ENCODE results near the gene NBAS. TPM values are rescaled to one million over a fixed set of nuclear protein-coding genes. Genes with fewer than 3 reads are reported as not detected.

The NBAS gene
- total and polyA plus RNA-seq, 7 experiments from 2014 or later, result 18.6 to 41.6 (median 32.7) TPM

DNA sequence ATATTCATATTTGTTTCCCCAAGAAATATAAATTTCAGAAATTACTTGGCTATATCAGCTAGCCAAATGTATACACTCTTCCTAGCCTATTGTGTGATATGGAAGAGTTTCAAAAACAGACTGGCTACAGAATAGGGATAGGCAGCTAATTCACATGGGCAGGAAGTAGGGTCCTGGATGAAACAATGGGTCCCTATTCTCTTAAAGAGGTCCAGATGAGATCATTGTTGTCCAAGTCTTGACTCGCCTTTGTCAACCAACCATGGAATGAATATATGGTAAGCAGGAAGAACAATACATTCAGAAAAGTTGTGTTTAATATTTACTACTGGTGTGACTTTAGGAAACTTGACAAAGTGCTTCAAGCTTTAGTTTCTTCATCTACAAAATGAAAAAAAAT, 319.9 kb downstream of the NBAS start:
- Mint-ChIP-seq H3K9me3 (peaks cover 0 to 4% (median 0%) of the 10 kb centered on the region in 11 donors), H3K27me3 (no peaks in the 10 kb centered on the region), H3K36me3 (peaks cover 9 to 54% (median 30%) of the 10 kb centered on the region in 5 donors), H3K4me3 (no peak overlapping the region), H3K27ac (no peak overlapping the region), H3K4me1 (peaks cover 0 to 17% (median 6%) of the 10 kb centered on the region in 7 donors)
- no peaks in the 10 kb centered on the region for H3K4me1 ChIP-seq (ENCODE audit: control insufficient read depth in 2 of 2, insufficient read depth in 2 of 2, low read length in 2 of 2)
- no peak overlapping the region for H3K27ac ChIP-seq (ENCODE audit: low read depth, low read length)
- no peaks in the 10 kb centered on the region for H3K27me3 ChIP-seq (ENCODE audit: control insufficient read depth in 2 of 2, insufficient read depth in 2 of 2, low read length in 2 of 2)
- CTCF ChIA-PET, result no interaction called here
- POLR2A ChIA-PET, result no interaction called here
- no peak overlapping the region for H3K4me3 ChIP-seq (ENCODE audit: low read length)
- intact Hi-C loops (cut with micrococcal nuclease), result no loop called here
- DNase-seq, result no peak
- no peak for ATAC-seq
- no peaks in the 10 kb centered on the region for H3K9me3 ChIP-seq (ENCODE audit: control insufficient read depth in 2 of 3, low read length in 3 of 3)
- no peaks in the 10 kb centered on the region for H3K36me3 ChIP-seq (ENCODE audit: control insufficient read depth in 2 of 3, insufficient read depth in 3 of 3, low read length in 3 of 3)

DNA sequence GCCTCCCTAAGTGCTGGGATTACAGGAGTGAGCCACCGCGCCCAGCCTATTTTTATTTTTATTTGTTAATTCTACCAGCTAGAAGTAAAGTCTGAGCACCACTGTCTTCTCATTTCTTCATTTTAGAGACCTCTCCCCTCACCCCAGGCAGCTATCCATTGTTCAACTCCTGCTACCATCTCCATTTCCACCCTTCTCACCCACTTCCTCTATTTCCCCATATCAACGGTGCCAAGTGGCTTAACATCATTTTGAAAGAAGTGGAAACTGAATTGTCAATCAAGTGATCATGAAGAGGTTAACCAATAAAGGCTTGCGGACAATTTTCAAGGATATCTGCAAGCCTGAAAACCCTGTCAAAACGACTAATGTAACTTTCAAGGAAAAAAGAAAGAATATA, 323.1 kb downstream of the NBAS start:
- DNase-seq (no peak), ATAC-seq (no peak)
- no peaks in the 10 kb centered on the region for H3K27me3 ChIP-seq (ENCODE audit: control insufficient read depth in 2 of 2, insufficient read depth in 2 of 2, low read length in 2 of 2)
- no peaks in the 10 kb centered on the region for H3K27me3 Mint-ChIP-seq
- peaks cover 0 to 9% (median 3%) of the 10 kb centered on the region in 7 donors for H3K4me1 Mint-ChIP-seq
- H3K4me1 ChIP-seq (ENCODE audit: control insufficient read depth in 2 of 2, insufficient read depth in 2 of 2, low read length in 2 of 2), result no peaks in the 10 kb centered on the region
- H3K36me3 ChIP-seq (ENCODE audit: control insufficient read depth in 2 of 3, insufficient read depth in 3 of 3, low read length in 3 of 3), result peaks cover 0 to 11% (median 0%) of the 10 kb centered on the region in 3 experiments
- H3K9me3 ChIP-seq (ENCODE audit: control insufficient read depth in 2 of 3, low read length in 3 of 3), result no peaks in the 10 kb centered on the region
- ChIA-PET POLR2A (no interaction called here), CTCF (no interaction called here)
- no peak overlapping the region for H3K4me3 ChIP-seq (ENCODE audit: low read length)
- H3K27ac ChIP-seq (ENCODE audit: low read depth, low read length), result no peak overlapping the region
- intact Hi-C loops (cut with micrococcal nuclease), result no loop called here
- no peak overlapping the region for H3K4me3 Mint-ChIP-seq
- H3K36me3 Mint-ChIP-seq, result peaks cover 7 to 47% (median 29%) of the 10 kb centered on the region in 5 donors
- no peak overlapping the region for H3K27ac Mint-ChIP-seq
- peaks cover 0 to 4% (median 0%) of the 10 kb centered on the region in 11 donors for H3K9me3 Mint-ChIP-seq

DNA sequence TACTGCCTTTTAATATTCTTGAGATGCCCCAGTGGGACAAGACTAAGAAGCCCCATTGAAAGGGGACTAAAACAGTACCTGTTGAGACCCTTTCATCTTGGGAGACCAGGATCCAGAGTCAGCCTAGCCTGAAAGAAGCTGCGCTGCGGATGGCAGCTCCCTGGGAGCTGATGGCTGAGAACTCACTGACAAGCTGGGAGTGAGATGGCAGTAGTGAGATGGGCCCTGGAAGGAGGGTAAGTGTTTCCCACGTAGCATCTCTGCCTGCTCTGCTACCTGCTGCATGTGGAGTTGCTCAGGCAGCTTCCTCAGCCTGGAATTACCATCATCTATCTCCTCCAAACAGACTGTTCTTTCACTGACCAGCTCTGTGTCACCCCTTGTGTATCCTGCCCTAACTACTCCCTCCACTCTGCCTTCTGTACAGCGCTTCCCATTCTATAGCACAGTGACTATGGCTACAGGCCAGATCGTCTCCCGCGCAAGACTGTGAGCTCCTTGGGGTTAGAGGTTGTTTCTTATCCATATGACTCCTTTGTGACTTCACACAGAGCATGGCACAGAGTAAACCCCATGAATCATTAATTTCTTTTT, 330.4 kb downstream of the NBAS start:
- peaks cover 0 to 31% (median 0%) of the 10 kb centered on the region in 3 experiments for H3K36me3 ChIP-seq (ENCODE audit: control insufficient read depth in 2 of 3, insufficient read depth in 3 of 3, low read length in 3 of 3)
- no peak overlapping the region for H3K27ac Mint-ChIP-seq
- H3K36me3 Mint-ChIP-seq, result peaks cover 11 to 83% (median 66%) of the 10 kb centered on the region in 5 donors
- no peak overlapping the region for H3K4me3 Mint-ChIP-seq
- H3K27ac ChIP-seq (ENCODE audit: low read depth, low read length), result no peak overlapping the region
- no peaks in the 10 kb centered on the region for H3K9me3 ChIP-seq (ENCODE audit: control insufficient read depth in 2 of 3, low read length in 3 of 3)
- H3K4me3 ChIP-seq (ENCODE audit: low read length), result no peak overlapping the region
- no peaks in the 10 kb centered on the region for H3K9me3 Mint-ChIP-seq
- no peak for ATAC-seq
- H3K27me3 Mint-ChIP-seq, result no peaks in the 10 kb centered on the region
- intact Hi-C loops (cut with micrococcal nuclease), result no loop called here
- DNase-seq, result no peak
- H3K4me1 Mint-ChIP-seq, result peaks cover 0 to 7% (median 0%) of the 10 kb centered on the region in 7 donors
- no peaks in the 10 kb centered on the region for H3K4me1 ChIP-seq (ENCODE audit: control insufficient read depth in 2 of 2, insufficient read depth in 2 of 2, low read length in 2 of 2)
- ChIA-PET CTCF (no interaction called here), POLR2A (no interaction called here)
- H3K27me3 ChIP-seq (ENCODE audit: control insufficient read depth in 2 of 2, insufficient read depth in 2 of 2, low read length in 2 of 2), result no peaks in the 10 kb centered on the region

DNA sequence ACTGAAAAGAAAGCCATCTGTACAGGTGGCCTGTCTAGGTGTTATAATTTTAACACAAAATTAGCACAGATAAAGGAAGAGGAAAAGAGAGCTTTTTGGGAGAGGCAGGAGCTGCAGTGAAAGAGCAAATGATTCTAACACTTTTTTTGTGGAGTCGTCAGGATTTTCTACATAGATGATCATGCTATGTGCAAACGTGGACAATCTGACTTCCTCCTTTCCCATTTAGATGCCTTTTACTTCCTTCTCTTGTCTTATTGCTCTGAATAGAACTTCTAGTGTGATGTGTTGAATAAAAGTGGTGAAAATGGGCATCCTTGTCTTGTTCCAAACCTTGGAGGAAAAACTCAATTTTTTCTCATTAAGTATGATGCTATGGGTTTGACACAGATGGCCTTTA, 334.5 kb downstream of the NBAS start:
- Histone ChIP-seq H3K27me3 (ENCODE audit: control insufficient read depth in 2 of 2, insufficient read depth in 2 of 2, low read length in 2 of 2) (no peaks in the 10 kb centered on the region), H3K4me3 (ENCODE audit: low read length) (no peak overlapping the region), H3K27ac (ENCODE audit: low read depth, low read length) (no peak overlapping the region), H3K36me3 (ENCODE audit: control insufficient read depth in 2 of 3, insufficient read depth in 3 of 3, low read length in 3 of 3) (peaks cover 0 to 18% (median 0%) of the 10 kb centered on the region in 3 experiments), H3K9me3 (ENCODE audit: control insufficient read depth in 2 of 3, low read length in 3 of 3) (no peaks in the 10 kb centered on the region), H3K4me1 (ENCODE audit: control insufficient read depth in 2 of 2, insufficient read depth in 2 of 2, low read length in 2 of 2) (no peaks in the 10 kb centered on the region)
- Mint-ChIP-seq H3K4me3 (no peak overlapping the region), H3K9me3 (no peaks in the 10 kb centered on the region), H3K4me1 (peaks cover 0 to 5% (median 0%) of the 10 kb centered on the region in 7 donors), H3K27me3 (no peaks in the 10 kb centered on the region), H3K36me3 (peaks cover 13 to 82% (median 67%) of the 10 kb centered on the region in 5 donors), H3K27ac (no peak overlapping the region)
- POLR2A ChIA-PET, result no interaction called here
- DNase-seq (no peak), ATAC-seq (no peak)
- CTCF ChIA-PET, result no interaction called here
- intact Hi-C loops (cut with micrococcal nuclease), result no loop called here

DNA sequence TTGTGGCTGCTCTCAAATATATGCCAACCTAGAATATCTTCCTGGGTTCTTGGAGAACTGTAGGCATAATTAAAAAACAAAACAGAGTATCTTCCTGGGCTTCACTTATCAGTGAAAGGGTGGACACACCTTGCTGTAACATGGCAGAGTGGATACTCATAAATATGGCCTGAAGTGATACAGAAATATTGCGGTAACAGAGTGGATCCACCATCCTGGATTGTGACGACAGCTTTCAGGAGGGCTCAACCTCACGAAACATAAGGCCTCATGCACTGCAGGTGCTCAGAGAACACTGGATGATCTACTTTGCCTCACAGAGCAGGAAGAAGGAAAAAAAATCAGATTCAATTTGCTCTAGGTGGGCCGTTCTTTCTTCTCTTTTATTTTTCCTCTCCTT, 336.0 kb downstream of the NBAS start:
- Mint-ChIP-seq H3K27ac (peak overlapping the region in 1 of 9 donors; percentile 62), H3K27me3 (no peaks in the 10 kb centered on the region), H3K36me3 (peaks cover 13 to 77% (median 59%) of the 10 kb centered on the region in 5 donors), H3K9me3 (no peaks in the 10 kb centered on the region), H3K4me1 (peaks cover 0 to 2% (median 0%) of the 10 kb centered on the region in 7 donors), H3K4me3 (no peak overlapping the region)
- H3K9me3 ChIP-seq (ENCODE audit: control insufficient read depth in 2 of 3, low read length in 3 of 3), result no peaks in the 10 kb centered on the region
- H3K36me3 ChIP-seq (ENCODE audit: control insufficient read depth in 2 of 3, insufficient read depth in 3 of 3, low read length in 3 of 3), result peaks cover 0 to 8% (median 0%) of the 10 kb centered on the region in 3 experiments
- no peaks in the 10 kb centered on the region for H3K27me3 ChIP-seq (ENCODE audit: control insufficient read depth in 2 of 2, insufficient read depth in 2 of 2, low read length in 2 of 2)
- ATAC-seq, result no peak
- H3K4me3 ChIP-seq (ENCODE audit: low read length), result no peak overlapping the region
- intact Hi-C loops (cut with micrococcal nuclease), result no loop called here
- DNase-seq, result no peak
- ChIA-PET POLR2A (no interaction called here), CTCF (no interaction called here)
- H3K27ac ChIP-seq (ENCODE audit: low read depth, low read length), result no peak overlapping the region
- H3K4me1 ChIP-seq (ENCODE audit: control insufficient read depth in 2 of 2, insufficient read depth in 2 of 2, low read length in 2 of 2), result no peaks in the 10 kb centered on the region

DNA sequence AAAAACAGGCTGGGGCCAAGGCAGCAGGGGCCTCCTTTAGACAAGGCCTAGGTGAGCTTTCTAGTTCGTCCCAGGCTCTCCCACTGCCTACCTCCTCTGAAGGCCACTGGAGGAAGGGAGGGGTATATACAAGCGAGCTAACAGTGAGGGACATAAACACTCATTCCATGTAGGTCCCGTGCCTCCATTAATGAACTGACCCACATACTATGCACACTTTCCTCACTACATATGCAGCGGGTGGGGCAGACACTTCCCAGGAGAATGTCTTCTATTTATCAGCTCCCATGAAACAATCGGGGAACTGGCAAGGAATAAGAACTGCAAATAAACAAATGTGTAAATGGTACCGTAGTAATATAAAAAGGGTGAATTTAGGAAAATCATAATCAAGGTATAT, 336.5 kb downstream of the NBAS start:
- intact Hi-C loops (cut with micrococcal nuclease), result no loop called here
- no peak overlapping the region for H3K27ac ChIP-seq (ENCODE audit: low read depth, low read length)
- H3K4me3 ChIP-seq (ENCODE audit: low read length), result no peak overlapping the region
- Mint-ChIP-seq H3K4me3 (no peak overlapping the region), H3K9me3 (no peaks in the 10 kb centered on the region), H3K27ac (no peak overlapping the region), H3K36me3 (peaks cover 13 to 72% (median 54%) of the 10 kb centered on the region in 5 donors), H3K27me3 (no peaks in the 10 kb centered on the region), H3K4me1 (peaks cover 0 to 2% (median 0%) of the 10 kb centered on the region in 7 donors)
- no peaks in the 10 kb centered on the region for H3K4me1 ChIP-seq (ENCODE audit: control insufficient read depth in 2 of 2, insufficient read depth in 2 of 2, low read length in 2 of 2)
- H3K36me3 ChIP-seq (ENCODE audit: control insufficient read depth in 2 of 3, insufficient read depth in 3 of 3, low read length in 3 of 3), result peaks cover 0 to 5% (median 0%) of the 10 kb centered on the region in 3 experiments
- H3K27me3 ChIP-seq (ENCODE audit: control insufficient read depth in 2 of 2, insufficient read depth in 2 of 2, low read length in 2 of 2), result no peaks in the 10 kb centered on the region
- ATAC-seq, result no peak
- H3K9me3 ChIP-seq (ENCODE audit: control insufficient read depth in 2 of 3, low read length in 3 of 3), result no peaks in the 10 kb centered on the region
- POLR2A ChIA-PET, result no interaction called here
- no peak for DNase-seq
- CTCF ChIA-PET, result no interaction called here

DNA sequence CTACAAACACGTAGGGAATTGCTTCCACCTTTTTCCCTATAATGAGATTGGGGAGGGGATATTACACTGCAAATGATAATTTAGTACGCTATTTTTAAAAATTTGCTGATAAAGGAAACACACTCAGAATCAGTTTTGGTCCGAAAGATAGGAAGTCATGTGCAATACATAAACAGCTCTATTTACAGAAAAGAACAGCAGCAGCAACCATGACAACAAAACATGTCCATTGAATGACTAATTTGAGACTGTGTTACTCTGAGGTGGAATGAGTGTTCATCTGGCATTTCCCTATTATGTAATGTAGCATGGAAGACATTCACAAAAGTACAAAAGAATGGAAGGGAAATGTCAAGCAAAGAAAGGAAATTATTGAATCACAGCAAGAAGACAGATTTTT, 337.2 kb downstream of the NBAS start:
- DNase-seq (no peak), ATAC-seq (no peak)
- Mint-ChIP-seq H3K27me3 (no peaks in the 10 kb centered on the region), H3K9me3 (no peaks in the 10 kb centered on the region), H3K4me3 (no peak overlapping the region), H3K27ac (no peak overlapping the region), H3K36me3 (peaks cover 13 to 68% (median 54%) of the 10 kb centered on the region in 5 donors), H3K4me1 (peaks cover 0 to 2% (median 0%) of the 10 kb centered on the region in 7 donors)
- POLR2A ChIA-PET, result no interaction called here
- H3K36me3 ChIP-seq (ENCODE audit: control insufficient read depth in 2 of 3, insufficient read depth in 3 of 3, low read length in 3 of 3), result peaks cover 0 to 4% (median 0%) of the 10 kb centered on the region in 3 experiments
- H3K9me3 ChIP-seq (ENCODE audit: control insufficient read depth in 2 of 3, low read length in 3 of 3), result no peaks in the 10 kb centered on the region
- CTCF ChIA-PET, result no interaction called here
- no peak overlapping the region for H3K4me3 ChIP-seq (ENCODE audit: low read length)
- H3K27ac ChIP-seq (ENCODE audit: low read depth, low read length), result no peak overlapping the region
- H3K27me3 ChIP-seq (ENCODE audit: control insufficient read depth in 2 of 2, insufficient read depth in 2 of 2, low read length in 2 of 2), result no peaks in the 10 kb centered on the region
- intact Hi-C loops (cut with micrococcal nuclease), result no loop called here
- no peaks in the 10 kb centered on the region for H3K4me1 ChIP-seq (ENCODE audit: control insufficient read depth in 2 of 2, insufficient read depth in 2 of 2, low read length in 2 of 2)
